HG03066 (cell line): ENCODE results near the gene ATG10.

Experiments
- ATAC-seq: cut with Tn5 transposase; IDR thresholded peaks from one replicate; pipeline ENCODE4 v1.9.1; 2021; ENCODE audit warnings: low read depth; ENCODE audit not compliant: unreplicated experiment

ATG10 gene

GRCh38 chr5:82297711-82298110 is 325.9 kb downstream of the ATG10 start:
- ATAC-seq = no peak

- no peak for ATAC-seq
These were observed 326.8 kb downstream of the ATG10 start for GRCh38 chr5:82298668-82299067.

- no peak for ATAC-seq
These were observed 329.4 kb downstream of the ATG10 start for GRCh38 chr5:82301190-82301589.
